GM12873 (cell line): ENCODE results near the gene ADD3.

Experiments
- TF ChIP-seq, protein P1 (sequence below): IDR thresholded peaks from 2 replicates; pipeline ENCODE4 v1.5.1; 2012; ENCODE audit warnings: low read depth, mild to moderate bottlenecking, moderate library complexity, low read length, control low read depth; ENCODE audit not compliant: insufficient read depth; ENCODE audit errors: missing control alignments

The ADD3 gene

DNA sequence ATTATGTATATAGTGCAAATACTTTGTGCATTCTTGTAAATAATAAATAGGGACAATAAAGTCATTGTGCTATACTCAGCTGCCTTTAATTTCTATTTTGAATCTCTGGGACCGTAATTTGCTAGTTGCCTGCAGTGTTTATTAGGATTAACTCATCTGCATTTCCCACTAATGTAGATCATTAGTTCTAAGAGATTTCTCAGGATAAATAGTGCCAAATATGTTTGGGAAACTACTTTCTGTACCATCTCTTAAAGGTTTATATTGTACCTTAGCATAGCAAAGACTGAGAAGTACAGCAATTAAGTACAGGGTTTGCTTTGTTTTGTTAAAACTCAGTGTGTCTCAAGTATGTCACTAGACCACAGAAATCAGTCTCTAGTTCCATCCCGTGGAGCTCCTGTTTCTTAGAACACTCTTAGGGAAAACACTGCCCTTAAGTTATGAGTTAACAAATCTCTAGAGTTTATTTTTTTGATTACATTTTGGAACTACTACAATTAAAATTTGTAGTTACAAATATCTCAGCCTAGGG lies 26.0 kb downstream of the ADD3 start:
- TF ChIP-seq, protein P1, sequence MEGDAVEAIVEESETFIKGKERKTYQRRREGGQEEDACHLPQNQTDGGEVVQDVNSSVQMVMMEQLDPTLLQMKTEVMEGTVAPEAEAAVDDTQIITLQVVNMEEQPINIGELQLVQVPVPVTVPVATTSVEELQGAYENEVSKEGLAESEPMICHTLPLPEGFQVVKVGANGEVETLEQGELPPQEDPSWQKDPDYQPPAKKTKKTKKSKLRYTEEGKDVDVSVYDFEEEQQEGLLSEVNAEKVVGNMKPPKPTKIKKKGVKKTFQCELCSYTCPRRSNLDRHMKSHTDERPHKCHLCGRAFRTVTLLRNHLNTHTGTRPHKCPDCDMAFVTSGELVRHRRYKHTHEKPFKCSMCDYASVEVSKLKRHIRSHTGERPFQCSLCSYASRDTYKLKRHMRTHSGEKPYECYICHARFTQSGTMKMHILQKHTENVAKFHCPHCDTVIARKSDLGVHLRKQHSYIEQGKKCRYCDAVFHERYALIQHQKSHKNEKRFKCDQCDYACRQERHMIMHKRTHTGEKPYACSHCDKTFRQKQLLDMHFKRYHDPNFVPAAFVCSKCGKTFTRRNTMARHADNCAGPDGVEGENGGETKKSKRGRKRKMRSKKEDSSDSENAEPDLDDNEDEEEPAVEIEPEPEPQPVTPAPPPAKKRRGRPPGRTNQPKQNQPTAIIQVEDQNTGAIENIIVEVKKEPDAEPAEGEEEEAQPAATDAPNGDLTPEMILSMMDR: no peak

DNA sequence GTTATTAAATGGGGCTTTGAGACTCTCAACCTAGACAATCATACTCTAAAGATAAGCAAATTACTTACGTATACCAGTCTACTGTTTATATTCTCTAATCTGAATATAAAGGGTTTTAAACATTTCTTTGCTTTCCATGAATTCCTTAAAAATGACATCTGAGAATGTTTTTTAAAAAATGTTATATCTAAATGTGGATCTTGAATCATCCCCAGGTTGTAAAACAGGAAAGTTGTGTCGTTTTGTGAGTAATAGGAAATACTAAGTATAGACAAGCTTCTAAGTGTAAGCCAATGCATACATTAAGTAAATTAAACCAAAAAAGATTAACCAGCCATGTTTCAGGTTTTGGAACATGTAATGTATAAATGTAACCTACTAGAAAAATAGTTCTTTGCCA lies 26.8 kb downstream of the ADD3 start:
- TF ChIP-seq, protein P1: no peak

DNA sequence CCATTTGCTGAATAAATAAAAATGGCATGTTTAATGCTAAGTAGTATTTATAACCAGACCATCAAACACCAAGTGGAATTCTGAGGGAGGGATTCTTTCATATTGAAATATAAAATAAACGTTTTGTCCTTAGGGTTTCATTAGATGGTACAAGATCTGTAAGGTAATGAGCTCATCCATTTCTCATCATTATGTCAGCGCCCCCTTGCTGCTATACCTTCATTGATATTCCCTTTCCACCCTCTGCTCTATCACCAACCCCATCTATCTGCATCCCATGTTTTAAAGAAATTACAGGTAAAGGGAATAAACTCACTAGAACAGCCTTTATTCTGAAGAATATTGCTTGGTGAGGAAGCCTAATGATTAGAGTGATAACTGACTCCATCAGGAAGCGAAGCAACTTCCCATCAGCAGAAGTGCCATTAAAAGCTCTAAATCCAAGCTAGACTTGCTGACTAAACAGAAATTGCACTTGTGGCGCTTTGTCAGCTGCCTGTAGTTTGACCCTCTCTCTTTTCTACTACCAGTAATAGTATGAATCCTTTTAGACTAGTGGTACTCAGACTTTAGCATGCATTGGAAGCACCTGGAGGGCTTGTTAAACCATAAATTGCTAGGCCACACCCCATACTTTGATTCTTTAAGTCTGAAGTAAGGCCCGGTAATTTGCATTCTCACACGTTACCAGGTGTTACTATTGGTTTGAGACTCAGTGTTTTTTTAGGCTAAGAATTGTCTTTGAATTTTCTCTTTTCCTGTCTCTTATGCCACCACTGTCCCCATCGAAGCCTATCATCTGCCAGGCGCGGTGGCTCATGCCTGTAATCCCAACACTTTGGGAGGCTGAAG lies 27.5 kb downstream of the ADD3 start:
- TF ChIP-seq, protein P1: no peak

DNA sequence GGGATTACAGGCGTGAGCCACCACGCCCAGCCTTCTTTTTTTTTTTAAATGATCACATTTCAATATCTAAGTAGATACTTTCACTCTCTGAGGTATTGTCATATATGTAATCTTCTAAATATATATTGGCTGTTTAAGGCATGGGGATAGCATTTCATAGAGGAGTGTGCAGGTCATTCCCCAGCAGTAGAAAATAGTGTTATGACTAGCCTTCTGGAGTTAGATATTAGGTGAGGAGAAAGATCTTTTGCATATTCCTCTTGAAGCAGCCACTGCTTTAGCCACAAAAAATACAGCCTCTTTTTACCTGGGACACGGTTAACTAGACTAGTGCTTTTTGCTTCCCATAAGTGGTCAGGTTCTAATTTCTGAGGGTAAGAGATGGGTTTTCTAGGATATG lies 28.9 kb downstream of the ADD3 start:
- TF ChIP-seq, protein P1: no peak

DNA sequence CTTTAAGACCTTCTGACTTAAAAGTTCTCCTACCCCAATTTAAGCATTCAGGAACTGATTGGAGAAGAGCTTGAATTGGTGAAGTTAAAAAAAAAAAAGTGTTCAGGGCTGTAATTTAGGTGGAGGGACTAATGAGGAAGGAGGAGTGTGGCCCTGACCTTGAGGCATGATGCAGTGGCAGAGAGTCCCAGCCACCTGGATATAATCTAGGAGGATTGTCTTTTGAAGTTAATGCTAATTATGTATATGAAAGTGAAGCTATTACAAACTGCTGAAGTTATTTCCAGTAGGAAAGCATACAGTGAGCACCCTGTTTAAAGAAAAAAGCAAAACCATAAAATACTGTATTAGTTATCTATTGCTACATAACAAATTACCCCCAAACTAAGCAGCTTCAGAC lies 31.5 kb downstream of the ADD3 start:
- TF ChIP-seq, protein P1: no peak

DNA sequence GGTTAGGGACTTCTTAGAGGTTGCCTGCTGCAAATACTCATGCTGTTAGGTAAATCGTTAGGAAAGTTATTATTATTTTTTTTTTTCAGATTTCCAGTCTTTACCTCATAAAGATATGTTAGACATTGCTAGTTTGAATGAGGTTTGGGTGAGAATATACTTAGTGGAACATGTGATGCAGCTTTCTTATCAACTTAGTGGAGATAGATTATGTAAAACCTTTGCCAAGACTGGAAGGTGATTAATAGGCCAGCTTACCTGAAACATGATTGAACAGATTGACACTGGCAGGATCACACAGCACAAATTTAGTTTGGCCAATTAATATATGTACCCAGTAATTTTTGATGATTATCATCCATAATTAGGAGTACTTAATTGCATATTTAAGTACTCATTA lies 32.3 kb downstream of the ADD3 start:
- TF ChIP-seq, protein P1: no peak

DNA sequence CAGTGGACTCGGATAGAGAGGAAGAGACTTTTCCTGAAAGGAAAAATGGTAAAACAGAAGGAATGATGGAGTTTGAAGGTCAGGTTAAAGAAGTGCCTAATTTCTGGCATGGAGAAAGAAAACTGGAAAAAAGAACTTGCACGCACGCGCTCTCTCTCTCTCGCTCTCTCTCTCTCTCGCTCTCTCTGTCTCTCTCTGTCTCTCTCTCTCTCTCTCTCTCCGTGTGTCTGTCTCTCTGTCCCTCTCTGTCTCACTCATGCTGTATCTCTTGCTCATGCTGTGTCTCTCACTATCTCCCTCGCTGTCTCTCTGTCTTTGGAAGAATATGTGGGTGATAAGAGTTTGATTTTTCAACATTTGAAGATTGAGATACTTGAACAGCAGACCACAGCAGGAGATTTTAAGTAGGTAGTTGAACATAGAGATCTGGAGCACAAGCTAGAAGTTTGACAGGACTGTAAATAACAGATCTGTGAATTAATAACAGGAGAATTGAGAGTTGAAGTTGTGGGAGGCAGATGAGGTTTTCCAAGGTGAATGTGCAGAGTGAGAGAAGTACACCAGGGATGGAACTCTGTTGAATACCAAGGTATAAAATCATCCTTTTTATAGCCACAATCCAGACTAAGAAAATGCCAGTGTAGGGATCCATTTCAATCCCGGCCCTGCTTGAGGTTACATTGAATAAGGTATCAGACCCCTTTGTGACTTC lies 33.1 kb downstream of the ADD3 start:
- TF ChIP-seq, protein P1: no peak
